Upper lobe of left lung (tissue), 4 donors: ENCODE data around the gene PNCK.

ENCODE experiments used
- POLR2AphosphoS5 ChIP-seq, 2 donors: sonication (generic); formaldehyde crosslinking; IDR thresholded peaks; one replicate each; pipeline ENCODE4 v1.5.1; 2017; ENCODE audit warnings: antibody characterized with exemption in 2 of 2
- TF ChIP-seq, protein P1 (sequence below), 6 experiments: fragments of 450-650 bp in 4 of 6; fragments of 200-600 bp in 2 of 6; sonication (generic) in 2 of 6; IDR thresholded peaks; one replicate each; pipeline ENCODE4 v1.5.1; 2016 to 2019; ENCODE audit warnings: antibody characterized with exemption in 6 of 6

DNA sequence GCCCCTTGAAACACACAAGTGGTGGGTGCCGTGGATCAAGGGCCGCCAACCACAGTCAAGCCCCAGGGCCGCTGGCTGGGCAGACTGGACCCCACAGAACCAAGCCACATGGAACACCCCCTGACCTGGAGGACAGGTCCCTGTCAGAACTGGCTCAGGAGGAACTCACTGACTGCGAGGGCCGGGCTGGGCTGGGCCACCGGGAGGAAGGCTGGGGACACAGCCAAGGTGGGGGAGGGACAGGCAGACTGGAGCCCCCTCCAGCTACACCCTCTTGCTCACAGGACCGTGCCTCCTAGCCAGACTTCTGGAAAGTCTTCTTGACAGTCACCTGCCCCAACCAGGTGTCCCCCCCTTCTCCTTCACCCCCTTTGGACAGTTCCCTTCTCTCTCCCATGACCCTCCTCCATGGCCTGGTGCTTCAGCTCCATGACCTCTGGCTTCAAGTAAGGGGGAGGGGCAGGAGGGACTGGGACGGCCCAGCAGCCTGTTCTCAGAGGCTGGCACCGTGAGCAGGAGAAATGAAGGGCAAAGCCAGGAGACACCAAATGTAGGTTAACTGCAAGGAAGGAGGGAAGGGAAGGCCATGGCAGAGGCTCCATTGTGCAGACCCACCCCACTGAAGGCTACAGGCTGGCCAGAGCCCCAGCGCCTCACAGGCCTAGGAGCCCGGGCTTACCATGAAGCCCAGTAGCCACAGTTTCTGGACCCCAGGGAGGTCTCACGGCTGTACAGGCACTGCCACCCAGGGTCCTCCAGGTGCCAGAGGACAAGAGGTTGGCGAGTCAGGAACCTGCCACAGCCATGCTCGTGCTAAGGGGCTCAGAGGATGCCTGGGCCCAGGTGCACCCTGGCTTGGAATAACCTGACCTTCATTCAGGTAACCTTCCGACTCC lies 49.2 kb downstream of the PNCK start:
- TF ChIP-seq, protein P1, sequence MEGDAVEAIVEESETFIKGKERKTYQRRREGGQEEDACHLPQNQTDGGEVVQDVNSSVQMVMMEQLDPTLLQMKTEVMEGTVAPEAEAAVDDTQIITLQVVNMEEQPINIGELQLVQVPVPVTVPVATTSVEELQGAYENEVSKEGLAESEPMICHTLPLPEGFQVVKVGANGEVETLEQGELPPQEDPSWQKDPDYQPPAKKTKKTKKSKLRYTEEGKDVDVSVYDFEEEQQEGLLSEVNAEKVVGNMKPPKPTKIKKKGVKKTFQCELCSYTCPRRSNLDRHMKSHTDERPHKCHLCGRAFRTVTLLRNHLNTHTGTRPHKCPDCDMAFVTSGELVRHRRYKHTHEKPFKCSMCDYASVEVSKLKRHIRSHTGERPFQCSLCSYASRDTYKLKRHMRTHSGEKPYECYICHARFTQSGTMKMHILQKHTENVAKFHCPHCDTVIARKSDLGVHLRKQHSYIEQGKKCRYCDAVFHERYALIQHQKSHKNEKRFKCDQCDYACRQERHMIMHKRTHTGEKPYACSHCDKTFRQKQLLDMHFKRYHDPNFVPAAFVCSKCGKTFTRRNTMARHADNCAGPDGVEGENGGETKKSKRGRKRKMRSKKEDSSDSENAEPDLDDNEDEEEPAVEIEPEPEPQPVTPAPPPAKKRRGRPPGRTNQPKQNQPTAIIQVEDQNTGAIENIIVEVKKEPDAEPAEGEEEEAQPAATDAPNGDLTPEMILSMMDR (IDR thresholded peaks at IDR 0.05) = no peak
- no peak for TF ChIP-seq POLR2AphosphoS5 (IDR thresholded peaks at IDR 0.05)
